Suprapubic skin (tissue), 4 donors: Measurements from ENCODE around the gene RSBN1L. TPM values are rescaled to one million over a fixed set of nuclear protein-coding genes. Genes with fewer than 3 reads are reported as not detected.

Source experiments
- DNase-seq, 2 donors: peaks; one replicate each; pipeline ENCODE4 v3.0.0-alpha.2; 2019; ENCODE audit warnings: low spot score in 2 of 2
- H3K27ac ChIP-seq: fragments of 200-600 bp; sonication (generic); one replicate; pipeline ENCODE4 v1.5.1; 2019
- H3K27me3 ChIP-seq: fragments of 200-600 bp; sonication (generic); one replicate; pipeline ENCODE4 v1.5.1; 2019
- H3K36me3 ChIP-seq: fragments of 200-600 bp; sonication (generic); one replicate; pipeline ENCODE4 v1.5.1; 2019
- H3K4me1 ChIP-seq: fragments of 200-600 bp; sonication (generic); one replicate; pipeline ENCODE4 v1.5.1; 2019
- H3K4me3 ChIP-seq: fragments of 200-600 bp; sonication (generic); one replicate; pipeline ENCODE4 v1.5.1; 2019; ENCODE audit warnings: mild to moderate bottlenecking
- H3K9me3 ChIP-seq: fragments of 200-600 bp; sonication (generic); one replicate; pipeline ENCODE4 v1.5.1; 2019
- EP300 ChIP-seq: sonication (generic); formaldehyde crosslinking; IDR thresholded peaks from one replicate; pipeline ENCODE4 v1.6.1; 2017; ENCODE audit warnings: antibody characterized with exemption
- POLR2A ChIP-seq, 2 donors: fragments of 450-650 bp; IDR thresholded peaks; one replicate each; pipeline ENCODE4 v1.6.1; 2017; ENCODE audit warnings: antibody characterized with exemption in 2 of 2, mild to moderate bottlenecking in 2 of 2, moderate library complexity in 2 of 2
- POLR2AphosphoS5 ChIP-seq, 3 donors: sonication (generic); formaldehyde crosslinking; IDR thresholded peaks; one replicate each; pipeline ENCODE4 v1.6.1; 2017; ENCODE audit warnings: antibody characterized with exemption in 3 of 3
- WGBS: methylation state at CpG from one replicate; pipeline ENCODE4 v1.1.5; 2018; 5-methylcytosine and 5-hydroxymethylcytosine counted together
- total RNA-seq, 4 donors: library from RNA; depleted of rRNA; stranded (reverse); fragments of >200 nt; gene quantifications; one replicate each; pipeline ENCODE4 v1.1.0, GENCODE V29; 2016
- TF ChIP-seq, protein P1 (sequence below), 2 donors: fragments of 200-600 bp in 1 of 2; fragments of 450-650 bp in 1 of 2; sonication (generic) in 1 of 2; IDR thresholded peaks; one replicate each; pipeline ENCODE4 v1.5.1; 2016 to 2019; ENCODE audit warnings: antibody characterized with exemption in 2 of 2, mild to moderate bottlenecking in 1 of 2, moderate library complexity in 1 of 2

Gene RSBN1L
- total RNA-seq, 4 donors from 2014 or later = 17.1 to 19.7 (median 18.3) TPM

- Histone ChIP-seq H3K27me3 (no peaks in the 10 kb centered on the region), H3K36me3 (peaks cover 11% of the 10 kb centered on the region), H3K4me3 (no peak overlapping the region), H3K27ac (no peak overlapping the region), H3K9me3 (no peaks in the 10 kb centered on the region), H3K4me1 (no peaks in the 10 kb centered on the region)
- no peak for TF ChIP-seq POLR2A (IDR thresholded peaks at IDR 0.05)
- no peak for TF ChIP-seq POLR2AphosphoS5 (IDR thresholded peaks at IDR 0.05)
- TF ChIP-seq, protein P1, sequence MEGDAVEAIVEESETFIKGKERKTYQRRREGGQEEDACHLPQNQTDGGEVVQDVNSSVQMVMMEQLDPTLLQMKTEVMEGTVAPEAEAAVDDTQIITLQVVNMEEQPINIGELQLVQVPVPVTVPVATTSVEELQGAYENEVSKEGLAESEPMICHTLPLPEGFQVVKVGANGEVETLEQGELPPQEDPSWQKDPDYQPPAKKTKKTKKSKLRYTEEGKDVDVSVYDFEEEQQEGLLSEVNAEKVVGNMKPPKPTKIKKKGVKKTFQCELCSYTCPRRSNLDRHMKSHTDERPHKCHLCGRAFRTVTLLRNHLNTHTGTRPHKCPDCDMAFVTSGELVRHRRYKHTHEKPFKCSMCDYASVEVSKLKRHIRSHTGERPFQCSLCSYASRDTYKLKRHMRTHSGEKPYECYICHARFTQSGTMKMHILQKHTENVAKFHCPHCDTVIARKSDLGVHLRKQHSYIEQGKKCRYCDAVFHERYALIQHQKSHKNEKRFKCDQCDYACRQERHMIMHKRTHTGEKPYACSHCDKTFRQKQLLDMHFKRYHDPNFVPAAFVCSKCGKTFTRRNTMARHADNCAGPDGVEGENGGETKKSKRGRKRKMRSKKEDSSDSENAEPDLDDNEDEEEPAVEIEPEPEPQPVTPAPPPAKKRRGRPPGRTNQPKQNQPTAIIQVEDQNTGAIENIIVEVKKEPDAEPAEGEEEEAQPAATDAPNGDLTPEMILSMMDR (IDR thresholded peaks at IDR 0.05) = no peak
- no peak for TF ChIP-seq EP300
- no peak for DNase-seq
- WGBS = 96% methylated on average over 5 of the region's 5 CpGs
Measured at GRCh38 chr7:77661816-77662215, 34.4 kb upstream of the RSBN1L start.

DNA sequence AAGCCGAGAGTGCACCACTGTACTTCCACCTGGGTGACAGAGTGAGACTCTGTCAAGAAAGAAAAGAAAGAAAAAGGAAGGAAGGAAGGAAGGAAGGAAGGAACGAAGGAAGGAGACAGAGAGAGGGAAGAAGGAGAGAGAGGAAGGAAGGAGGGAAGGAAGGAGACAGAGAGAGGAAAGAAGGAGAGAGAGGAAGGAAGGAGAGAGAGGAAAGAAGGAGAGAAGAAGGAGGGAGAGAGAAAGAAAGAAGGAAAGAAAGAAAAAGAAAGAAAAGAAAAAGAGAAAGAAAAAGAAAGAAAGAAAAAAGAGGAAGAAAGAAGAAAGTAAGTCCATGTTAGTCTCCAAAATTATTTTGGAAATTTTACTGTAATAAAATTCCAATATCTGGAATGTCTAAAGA is 33.4 kb upstream of the RSBN1L start:
- 93% methylated on average over 2 of the region's 2 CpGs for WGBS
- Histone ChIP-seq H3K27ac (no peak overlapping the region), H3K36me3 (peaks cover 8% of the 10 kb centered on the region), H3K4me3 (no peak overlapping the region), H3K4me1 (no peaks in the 10 kb centered on the region), H3K27me3 (no peaks in the 10 kb centered on the region), H3K9me3 (no peaks in the 10 kb centered on the region)
- DNase-seq = no peak
- TF ChIP-seq POLR2A (IDR thresholded peaks at IDR 0.05) = no peak

- TF ChIP-seq POLR2A (IDR thresholded peaks at IDR 0.05) = no peak
- TF ChIP-seq, protein P1 (IDR thresholded peaks at IDR 0.05) = no peak
- no peak for TF ChIP-seq POLR2AphosphoS5 (IDR thresholded peaks at IDR 0.05)
- TF ChIP-seq EP300 = no peak
- Histone ChIP-seq H3K27ac (no peak overlapping the region), H3K4me1 (no peaks in the 10 kb centered on the region), H3K4me3 (no peak overlapping the region), H3K36me3 (peaks cover under 1% of the 10 kb centered on the region), H3K27me3 (no peaks in the 10 kb centered on the region), H3K9me3 (no peaks in the 10 kb centered on the region)
- no peak for DNase-seq
Measured at GRCh38 chr7:77664715-77665114, 31.5 kb upstream of the RSBN1L start.

- no peak overlapping the region for H3K27ac ChIP-seq
Measured at GRCh38 chr7:77665161-77665560, 31.1 kb upstream of the RSBN1L start.

DNA sequence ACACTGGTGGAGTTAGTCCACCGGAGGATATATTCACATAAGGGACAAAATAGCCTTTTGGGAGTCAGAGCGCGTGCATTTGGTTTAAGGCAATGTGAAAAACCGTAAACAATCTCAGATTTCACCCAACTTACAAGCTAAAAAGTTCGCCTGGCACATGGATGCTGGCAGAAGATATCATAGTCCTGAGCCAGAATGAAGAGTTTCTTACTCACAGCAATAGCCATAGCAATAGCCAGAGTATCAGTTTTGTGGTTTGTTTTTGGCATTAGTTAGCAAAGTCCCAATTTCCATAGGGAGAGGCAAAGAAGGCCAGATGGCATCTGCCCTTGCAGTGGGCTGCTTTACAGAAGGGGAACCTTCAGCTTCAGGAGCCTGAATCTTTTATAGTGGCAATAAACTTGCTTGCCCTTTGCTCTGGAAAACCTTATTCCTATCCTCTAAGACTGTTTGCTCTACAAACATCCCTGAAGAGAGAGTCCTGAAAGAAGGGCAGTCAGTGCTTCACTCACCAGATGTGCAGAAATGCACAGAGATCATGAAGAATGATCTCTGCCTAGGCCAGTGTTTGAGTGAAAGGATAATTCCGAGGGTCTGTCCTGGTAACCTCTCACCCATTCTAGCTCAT is 28.7 kb upstream of the RSBN1L start:
- H3K36me3 ChIP-seq = no peaks in the 10 kb centered on the region
- no peak overlapping the region for H3K27ac ChIP-seq
- H3K27me3 ChIP-seq = no peaks in the 10 kb centered on the region
- no peak for DNase-seq
- H3K4me1 ChIP-seq = no peaks in the 10 kb centered on the region
- TF ChIP-seq POLR2AphosphoS5 (IDR thresholded peaks at IDR 0.05) (no peak), EP300 (no peak), POLR2A (IDR thresholded peaks at IDR 0.05) (no peak)
- TF ChIP-seq, protein P1 (IDR thresholded peaks at IDR 0.05) = no peak
- WGBS = 79% methylated on average over 6 of the region's 6 CpGs
- no peaks in the 10 kb centered on the region for H3K9me3 ChIP-seq
- no peak overlapping the region for H3K4me3 ChIP-seq

More at GRCh38 chr7:77665161-77665560, 31.1 kb upstream of the RSBN1L start:
- Histone ChIP-seq H3K27me3 (no peaks in the 10 kb centered on the region), H3K4me3 (no peak overlapping the region), H3K36me3 (no peaks in the 10 kb centered on the region), H3K9me3 (no peaks in the 10 kb centered on the region), H3K4me1 (no peaks in the 10 kb centered on the region)
- DNase-seq = no peak
- TF ChIP-seq POLR2AphosphoS5 (IDR thresholded peaks at IDR 0.05) (no peak), POLR2A (IDR thresholded peaks at IDR 0.05) (no peak), EP300 (no peak)
- TF ChIP-seq, protein P1 (IDR thresholded peaks at IDR 0.05) = no peak

DNA sequence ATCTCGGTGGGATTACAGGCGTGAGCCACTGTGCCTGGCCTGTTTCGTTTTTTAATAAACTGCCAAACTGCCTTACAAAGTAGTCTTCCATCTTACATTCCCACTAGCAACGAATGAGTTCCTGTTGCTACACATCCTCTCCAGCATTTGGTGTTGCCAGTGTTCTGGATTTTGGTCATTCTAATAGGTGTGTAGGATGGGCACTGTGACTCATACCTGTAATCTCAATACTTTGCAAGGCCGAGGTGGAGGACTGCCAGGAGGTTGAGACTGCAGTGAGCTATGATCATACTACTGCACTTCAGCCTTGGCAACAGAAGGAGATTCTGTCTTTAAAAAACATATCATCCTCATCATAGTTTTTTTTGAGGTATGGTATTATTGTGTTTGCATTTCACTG is 21.4 kb upstream of the RSBN1L start:
- no peak for DNase-seq
- Histone ChIP-seq H3K4me1 (peaks cover 6% of the 10 kb centered on the region), H3K9me3 (no peaks in the 10 kb centered on the region), H3K27ac (no peak overlapping the region), H3K27me3 (no peaks in the 10 kb centered on the region), H3K4me3 (no peak overlapping the region), H3K36me3 (no peaks in the 10 kb centered on the region)
- WGBS = 71% methylated on average over 5 of the region's 5 CpGs
- TF ChIP-seq EP300 (no peak), POLR2AphosphoS5 (IDR thresholded peaks at IDR 0.05) (no peak), POLR2A (IDR thresholded peaks at IDR 0.05) (no peak)
- TF ChIP-seq, protein P1 (IDR thresholded peaks at IDR 0.05) = no peak
